NCI-H1694 (cell line): Measurements from ENCODE around the gene RBFOX2.
"Not testable (repeated sequence)": the region's sequence is repeated elsewhere in the genome, so short reads cannot be mapped to it uniquely, and the experiment has no call there.

Experiments used
- DNase-seq: peaks from one replicate; lab custom pipeline; 2025; lab: John Stamatoyannopoulos, UW

RBFOX2 gene

DNA sequence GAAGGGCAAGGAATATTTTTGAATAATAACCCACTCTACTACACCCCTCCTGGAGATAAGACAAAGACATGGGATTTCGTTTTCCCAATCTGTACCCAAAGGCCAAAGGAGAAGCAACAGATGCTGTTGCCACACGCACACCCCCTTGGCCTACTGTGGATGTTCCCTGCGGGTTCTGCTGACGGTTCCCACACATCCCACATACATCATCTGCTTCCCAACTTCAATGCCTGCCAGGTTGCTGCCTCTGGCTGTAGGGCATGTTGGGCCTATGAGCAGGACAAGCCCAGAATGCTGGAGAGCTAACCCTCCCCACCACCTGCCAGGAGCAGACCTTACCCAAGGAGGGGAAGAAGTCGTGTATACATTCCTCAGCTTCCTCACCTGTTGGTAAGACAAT lies 13.6 kb upstream of the RBFOX2 start:
- no peak for DNase-seq

DNA sequence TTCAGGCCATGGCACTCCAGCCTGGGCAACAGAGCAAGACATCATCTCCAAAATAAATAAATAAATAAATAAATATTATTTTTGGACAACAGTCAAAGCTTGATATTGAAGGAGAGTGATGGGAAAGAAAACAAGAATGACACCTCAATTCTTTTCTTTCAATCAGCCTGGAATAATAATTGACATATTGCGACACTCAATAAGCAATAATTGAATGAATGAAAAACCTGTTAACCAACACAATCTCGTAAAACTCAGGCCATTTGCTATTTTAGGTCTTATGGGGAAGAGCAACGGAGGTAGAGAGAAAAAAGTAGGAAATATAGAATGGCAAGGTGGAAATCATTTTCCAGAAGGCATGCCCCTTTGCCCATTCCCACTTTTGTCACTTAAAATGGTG lies 10.5 kb upstream of the RBFOX2 start:
- DNase-seq, result no peak

GRCh38 chr22:36037102-36037758 lies 8.6 kb upstream of the RBFOX2 start:
- no peak for DNase-seq

- no peak for DNase-seq
Observed at GRCh38 chr22:36036167-36036624, 7.6 kb upstream of the RBFOX2 start.

GRCh38 chr22:36032611-36033010 lies 4.0 kb upstream of the RBFOX2 start:
- no peak for DNase-seq

- DNase-seq, result no peak
Observed at GRCh38 chr22:36029406-36029755, 757 bp upstream of the RBFOX2 start.

- no peak for DNase-seq
Observed at GRCh38 chr22:36027935-36028645, 534 bp downstream of the RBFOX2 start.

DNA sequence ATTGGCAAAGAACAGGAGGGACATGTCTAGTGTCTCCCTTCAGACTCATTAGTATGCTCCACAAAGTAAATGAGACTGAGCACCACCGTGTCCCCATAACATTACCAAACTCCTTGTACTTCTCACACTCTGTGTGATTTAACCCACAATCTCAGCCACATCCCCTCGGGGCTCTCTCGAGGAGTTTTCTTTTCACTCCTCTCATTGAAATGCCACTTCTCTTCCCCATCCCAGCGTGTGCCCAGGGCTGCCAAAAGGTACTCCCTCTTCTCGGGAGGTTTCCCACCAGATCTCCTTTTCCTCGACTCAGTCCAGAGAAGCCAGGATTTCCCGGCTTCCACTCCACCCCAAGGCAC lies 1.1 kb downstream of the RBFOX2 start:
- DNase-seq, result no peak

- DNase-seq, result no peak
Observed at GRCh38 chr22:36026741-36027140, 1.9 kb downstream of the RBFOX2 start.

DNA sequence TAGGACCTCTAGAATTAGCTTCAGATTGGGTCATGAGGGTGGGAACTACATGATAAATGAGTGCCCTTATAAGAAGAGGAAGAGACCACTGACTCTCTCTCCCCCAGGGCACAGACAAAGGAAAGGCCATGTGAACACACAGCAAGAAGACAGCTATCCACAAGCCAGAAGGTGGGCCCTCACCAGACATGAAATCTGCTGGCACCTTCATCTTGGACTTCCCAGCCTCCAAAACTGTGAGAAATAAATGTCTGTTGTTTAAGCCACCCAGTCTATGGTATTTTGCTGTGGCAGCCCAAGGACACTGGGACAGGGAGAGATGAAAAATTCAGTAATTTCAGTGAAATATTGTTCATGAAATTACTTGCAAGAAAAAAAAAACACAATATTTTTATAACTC lies 5.9 kb downstream of the RBFOX2 start:
- DNase-seq, result no peak

- no peak for DNase-seq
Observed at GRCh38 chr22:36022162-36022561, 6.5 kb downstream of the RBFOX2 start.

DNA sequence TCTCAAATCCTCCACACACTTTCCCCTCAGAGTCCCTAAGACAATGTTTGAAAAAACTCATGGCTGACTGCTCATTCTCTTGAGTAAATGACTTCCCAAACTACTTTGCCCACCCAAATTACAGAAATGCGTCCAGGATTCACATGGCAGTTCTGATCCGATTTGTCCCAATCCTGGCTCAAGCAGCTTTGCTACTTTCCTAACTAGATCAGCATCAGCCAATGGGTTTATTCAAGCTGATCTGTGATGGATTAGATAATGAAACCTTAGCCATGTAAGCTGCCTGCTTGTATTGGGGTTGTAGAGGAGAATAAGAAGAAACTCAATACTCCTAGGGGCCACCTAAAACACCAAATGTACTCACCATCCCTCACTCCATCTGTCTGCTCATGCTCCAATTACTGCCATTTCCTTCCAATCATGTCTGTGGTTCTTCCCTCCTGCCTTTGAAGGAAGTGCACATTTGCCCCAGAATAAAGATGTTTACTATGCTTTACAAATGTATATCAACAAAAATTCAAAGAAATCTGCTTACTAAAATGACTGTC lies 6.9 kb downstream of the RBFOX2 start:
- DNase-seq, result no peak

DNA sequence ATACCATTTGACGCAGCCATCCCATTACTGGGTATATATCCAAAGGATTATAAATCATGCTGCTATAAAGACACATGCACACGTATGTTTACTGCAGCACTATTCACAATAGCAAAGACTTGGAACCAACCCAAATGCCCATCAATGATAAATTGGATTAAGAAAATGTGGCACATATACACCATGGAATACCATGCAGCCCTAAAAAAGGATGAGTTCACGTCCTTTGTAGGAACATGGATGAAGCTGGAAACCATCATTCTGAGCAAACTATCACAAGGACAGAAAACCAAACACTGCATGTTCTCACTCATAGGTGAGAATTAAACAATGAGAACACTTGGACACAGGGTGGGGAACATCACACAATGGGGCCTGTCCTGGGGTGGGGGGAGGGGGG lies 7.8 kb downstream of the RBFOX2 start:
- DNase-seq, result not testable (repeated sequence)

GRCh38 chr22:36017651-36018091 lies 11.0 kb downstream of the RBFOX2 start:
- DNase-seq, result no peak

DNA sequence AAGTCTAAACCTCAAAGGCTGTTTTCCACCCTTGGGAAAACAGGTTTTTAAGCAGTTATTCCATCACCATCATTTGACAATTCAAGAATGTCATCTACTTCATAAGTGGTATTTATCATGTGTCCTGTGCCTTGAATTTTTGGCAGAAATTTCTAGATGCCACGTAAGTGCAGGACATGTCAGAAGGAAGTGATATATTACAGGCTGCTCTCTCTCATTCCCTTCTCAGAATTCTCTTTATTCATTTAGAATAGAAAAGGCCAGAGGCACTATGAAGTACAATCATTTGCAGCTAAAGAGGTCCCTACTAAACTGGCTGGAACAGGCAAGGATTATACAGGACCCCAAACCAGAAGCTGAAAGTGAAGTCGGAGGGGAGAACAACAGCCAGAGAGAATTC lies 11.9 kb downstream of the RBFOX2 start:
- DNase-seq, result no peak

- DNase-seq, result no peak
Observed at GRCh38 chr22:36015811-36016529, 12.7 kb downstream of the RBFOX2 start.

- DNase-seq, result no peak
Observed at GRCh38 chr22:36015155-36015810, 13.3 kb downstream of the RBFOX2 start.

- DNase-seq, result no peak
Observed at GRCh38 chr22:36014546-36015074, 14.0 kb downstream of the RBFOX2 start.

- DNase-seq, result no peak
Observed at GRCh38 chr22:36012332-36012731, 16.3 kb downstream of the RBFOX2 start.

GRCh38 chr22:36010882-36011281 lies 17.7 kb downstream of the RBFOX2 start:
- DNase-seq, result no peak

GRCh38 chr22:36010090-36010489 lies 18.5 kb downstream of the RBFOX2 start:
- no peak for DNase-seq

DNA sequence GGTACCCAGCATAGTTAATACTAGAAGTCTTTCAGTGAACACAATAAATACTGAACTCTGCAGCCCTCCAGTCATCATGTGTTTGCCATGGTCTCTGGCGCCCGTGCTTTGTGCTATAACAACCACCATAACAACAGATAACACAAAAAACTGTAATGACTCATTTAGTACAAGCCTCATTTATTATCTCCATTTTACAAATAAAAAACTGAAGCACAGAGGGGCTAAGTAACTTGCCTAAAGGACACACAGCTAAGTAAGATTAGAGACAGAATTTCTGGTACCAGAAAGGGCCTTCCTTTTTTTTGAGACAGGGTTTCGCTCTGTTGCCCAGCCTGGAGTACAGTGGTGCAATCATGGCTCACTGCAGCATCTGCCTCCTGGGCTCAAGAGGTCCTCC lies 19.5 kb downstream of the RBFOX2 start:
- DNase-seq, result no peak
